K562 (cell line): ENCODE data around the gene SLC38A10. TPM values are rescaled to one million over a fixed set of nuclear protein-coding genes. Genes with fewer than 3 reads are reported as not detected.

Experiments
- ARID2 ChIP-seq: fragments of 450-650 bp; IDR thresholded peaks from 2 replicates; pipeline ENCODE4 v1.6.1; 2017; ENCODE audit warnings: antibody characterized with exemption, mild to moderate bottlenecking
- E2F6 ChIP-seq, 2 experiments: IDR thresholded peaks; 2 replicates each; pipeline ENCODE4 v1.6.1; 2011; ENCODE audit warnings: borderline replicate concordance in 1 of 2, control low read depth in 1 of 2, low read depth in 1 of 2, low read length in 1 of 2, mild to moderate bottlenecking in 1 of 2, mixed read lengths in 1 of 2, moderate library complexity in 1 of 2; ENCODE audit not compliant: insufficient read depth in 1 of 2, insufficient read length in 1 of 2, poor library complexity in 1 of 2, severe bottlenecking in 1 of 2; ENCODE audit errors: extremely low read depth in 1 of 2
- ETV6 ChIP-seq, 3 experiments: fragments of 150-350 bp in 1 of 3; sonication (generic) in 1 of 3; formaldehyde crosslinking in 1 of 3; IDR thresholded peaks; 2 replicates each; pipeline versions ENCODE4 v1.6.1 to v1.8.0; 2014 to 2022; ENCODE audit warnings: borderline replicate concordance in 2 of 3, low read depth in 2 of 3, antibody characterized with exemption in 1 of 3, low read length in 1 of 3, mild to moderate bottlenecking in 1 of 3, missing genetic modification reagents in 1 of 3
- HNRNPH1 ChIP-seq: fragments of 200-400 bp; formaldehyde crosslinking; optimal IDR thresholded peaks from 2 replicates; pipeline ENCODE3; 2017; ENCODE audit warnings: low read depth, mild to moderate bottlenecking, low read length, moderate library complexity
- HNRNPK ChIP-seq: fragments of 200-400 bp; formaldehyde crosslinking; IDR thresholded peaks from one replicate; pipeline ENCODE4 v1.6.1; 2018; ENCODE audit warnings: mild to moderate bottlenecking, low read depth, low read length; ENCODE audit not compliant: poor library complexity, severe bottlenecking
- ID3 ChIP-seq, 2 experiments: fragments of 250-450 bp in 1 of 2; fragments of 450-650 bp in 1 of 2; sonication (Bioruptor Pico) in 1 of 2; IDR thresholded peaks; 2 replicates each; pipeline versions ENCODE4 v1.6.1 to v1.8.0; 2016 to 2021; ENCODE audit warnings: mild to moderate bottlenecking in 2 of 2, moderate library complexity in 2 of 2, missing compliant biosample characterization in 1 of 2, missing genetic modification characterization in 1 of 2
- NR2C1 ChIP-seq, 2 experiments: fragments of 450-650 bp; IDR thresholded peaks; 2 replicates each; pipeline ENCODE4 v1.6.1; 2017; ENCODE audit warnings: mild to moderate bottlenecking in 2 of 2, antibody characterized with exemption in 1 of 2, inconsistent platforms in 1 of 2, missing compliant biosample characterization in 1 of 2, missing genetic modification characterization in 1 of 2
- PCBP1 ChIP-seq: fragments of 200-400 bp; formaldehyde crosslinking; IDR thresholded peaks from 2 replicates; pipeline ENCODE4 v1.6.1; 2018; ENCODE audit warnings: mild to moderate bottlenecking, low read depth, low read length; ENCODE audit not compliant: poor library complexity, severe bottlenecking
- RBBP5 ChIP-seq: fragments of 200-600 bp; sonication (generic); IDR thresholded peaks from 2 replicates; pipeline ENCODE4 v1.6.1; 2012; ENCODE audit warnings: borderline replicate concordance, mild to moderate bottlenecking, low read length, control low read depth, inconsistent platforms; ENCODE audit not compliant: insufficient read depth, poor library complexity, severe bottlenecking
- SIN3A ChIP-seq, 2 experiments: fragments of 150-350 bp in 1 of 2; IDR thresholded peaks; 2 replicates each; pipeline ENCODE4 v1.6.1; 2011 to 2016; ENCODE audit warnings: borderline replicate concordance in 2 of 2, low read depth in 2 of 2, low read length in 2 of 2, mild to moderate bottlenecking in 2 of 2, moderate library complexity in 2 of 2; ENCODE audit not compliant: control insufficient read depth in 1 of 2
- TCF15 ChIP-seq: fragments of 250-450 bp; sonication (Bioruptor Pico); IDR thresholded peaks from 2 replicates; pipeline ENCODE4 v1.8.0; 2022; ENCODE audit warnings: moderate library complexity, mild to moderate bottlenecking, inconsistent platforms
- TFE3 ChIP-seq: fragments of 450-650 bp; formaldehyde crosslinking; IDR thresholded peaks from 2 replicates; pipeline ENCODE4 v1.4.0; 2020; ENCODE audit warnings: mild to moderate bottlenecking, mixed read lengths
- ZNF12 ChIP-seq: sonication (generic); formaldehyde crosslinking; IDR thresholded peaks from 2 replicates; pipeline ENCODE4 v1.4.0; 2020; ENCODE audit warnings: mild to moderate bottlenecking, missing genetic modification reagents
- ZNF140 ChIP-seq: fragments of 250-450 bp; sonication (Bioruptor Pico); IDR thresholded peaks from 2 replicates; pipeline ENCODE4 v1.8.0; 2021; ENCODE audit warnings: moderate library complexity, mild to moderate bottlenecking, inconsistent platforms
- ZNF316 ChIP-seq: fragments of 450-650 bp; IDR thresholded peaks from 2 replicates; pipeline ENCODE4 v1.6.1; 2016
- ZNF408 ChIP-seq: fragments of 250-450 bp; sonication (Bioruptor Pico); IDR thresholded peaks from 2 replicates; pipeline ENCODE4 v1.4.0; 2020; ENCODE audit warnings: low read depth, mild to moderate bottlenecking, moderate library complexity
- ZNF449 ChIP-seq: fragments of 250-450 bp; sonication (Bioruptor Pico); IDR thresholded peaks from 2 replicates; pipeline ENCODE4 v1.8.0; 2022; ENCODE audit warnings: moderate library complexity, mild to moderate bottlenecking, inconsistent platforms
- polyA plus RNA-seq, 8 experiments: library from polyadenylated mRNA; depleted of rRNA in 4 of 8; stranded (reverse) in 5 of 8; unstranded in 3 of 8; fragments of >200 nt; fragmentation: Nextera tagmentation in 2 of 8; fragmentation: Illumina TruSeq in 1 of 8; extraction: Ambion mirVana in 2 of 8; extraction: Trizol in 1 of 8; gene quantifications; 2 replicates each; pipeline versions ENCODE4 v1.2.1 to v1.2.3, GENCODE V29; 2011 to 2014; ENCODE audit warnings: inconsistent platforms in 1 of 8, missing spikeins in 1 of 8
- total RNA-seq, 7 experiments: library from RNA; depleted of rRNA in 6 of 7; stranded (reverse); fragments of >200 nt in 6 of 7; fragmentation: Illumina TruSeq in 2 of 7; extraction: Trizol in 2 of 7; gene quantifications; 2 replicates each; pipeline versions ENCODE4 v1.2.1 to v1.2.3, GENCODE V29; 2011 to 2021; ENCODE audit warnings: low replicate concordance in 1 of 7

The SLC38A10 gene
- total and polyA plus RNA-seq, 9 of the 15 experiments (the other 6 are each of a cell fraction or from before 2014, with no cell fraction given) = 0.45 to 54.2 (median 13.8) TPM

- TF ChIP-seq PCBP1 (no peak), ID3 (CRISPR knock-in tag; IDR thresholded peaks at IDR 0.05) (no peak), ID3 (tag; IDR thresholded peaks at IDR 0.05) (no peak), TFE3 (CRISPR knock-in tag) (peak; percentile 16), ZNF408 (CRISPR knock-in tag) (no peak), ARID2 (no peak), TCF15 (CRISPR knock-in tag) (0 out of 2 replicates have a peak, but pooled peaks have one; percentile 20), NR2C1 (IDR thresholded peaks at IDR 0.05) (no peak), NR2C1 (tag; IDR thresholded peaks at IDR 0.05) (no peak), ETV6 (IDR thresholded peaks at IDR 0.05; ENCODE audit: borderline replicate concordance in 1 of 2, low read depth in 2 of 2, low read length in 1 of 2) (no peak), ETV6 (CRISPR knock-in tag; IDR thresholded peaks at IDR 0.05; ENCODE audit: borderline replicate concordance) (no peak), ZNF12 (CRISPR knock-in tag) (0 out of 2 replicates have a peak, but pooled peaks have one; percentile 5), ZNF316 (no peak), SIN3A (IDR thresholded peaks at IDR 0.05; ENCODE audit: borderline replicate concordance in 2 of 2, control insufficient read depth in 1 of 2, low read depth in 2 of 2, low read length in 2 of 2) (no peak), RBBP5 (no peak), HNRNPK (no peak), ZNF140 (CRISPR knock-in tag) (no peak), E2F6 (IDR thresholded peaks at IDR 0.05; ENCODE audit: borderline replicate concordance in 1 of 2, extremely low read depth in 1 of 2, insufficient read depth in 1 of 2, insufficient read length in 1 of 2, low read depth in 1 of 2, low read length in 1 of 2, poor library complexity in 1 of 2, severe bottlenecking in 1 of 2) (peak in 1 of 2 experiments; percentile 9), HNRNPH1 (no peak), ZNF449 (CRISPR knock-in tag) (no peak)
Measured at GRCh38 chr17:81309859-81310839, 15.0 kb upstream of the SLC38A10 start (continued).
